GM18508 (cell line): Measurements from ENCODE around the gene ZFAND4.
"Not testable (repeated sequence)": the region's sequence is repeated elsewhere in the genome, so short reads cannot be mapped to it uniquely, and the experiment has no call there.

ENCODE experiments used
- ATAC-seq: cut with Tn5 transposase; IDR thresholded peaks from one replicate; pipeline ENCODE4 v1.9.1; 2021; ENCODE audit warnings: moderate number of reproducible peaks; ENCODE audit not compliant: insufficient read depth, unreplicated experiment

The ZFAND4 gene

GRCh38 chr10:45646384-45647050, 26.1 kb downstream of the ZFAND4 start:
- no peak for ATAC-seq

- no peak for ATAC-seq
Measured at GRCh38 chr10:45644527-45644926, 28.0 kb downstream of the ZFAND4 start.

- ATAC-seq = no peak
Measured at GRCh38 chr10:45640941-45641340, 31.6 kb downstream of the ZFAND4 start.

GRCh38 chr10:45640049-45640448, 32.5 kb downstream of the ZFAND4 start:
- ATAC-seq = no peak

DNA sequence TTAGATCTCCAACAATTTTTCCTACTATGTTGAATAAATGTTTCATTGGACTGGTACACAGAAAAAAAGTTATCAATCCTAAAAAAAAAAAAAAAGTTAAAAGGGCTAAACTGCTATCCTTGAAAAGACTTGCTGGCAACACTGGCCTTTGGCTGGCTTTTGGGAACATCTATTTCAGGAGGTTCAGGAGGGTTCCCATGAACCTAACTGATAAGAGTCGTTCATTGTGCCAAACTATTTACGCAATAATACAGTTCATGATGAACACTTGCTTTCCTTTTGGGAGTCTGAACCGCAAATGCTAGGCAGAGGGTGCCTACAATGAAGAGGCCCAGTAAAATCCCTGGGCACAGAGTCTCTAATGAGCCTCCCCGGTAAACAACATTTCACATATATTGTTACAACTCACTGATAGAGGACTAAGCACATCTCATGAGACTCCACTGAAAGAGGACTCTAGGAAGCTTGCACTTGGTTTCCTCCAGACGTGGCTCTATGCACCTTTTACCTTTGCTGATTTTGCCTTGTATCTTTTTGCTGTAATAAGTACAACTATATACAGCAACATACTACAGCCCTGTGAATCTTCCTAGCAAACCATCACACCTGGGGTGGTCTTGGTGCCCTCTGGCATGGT, 45.0 kb downstream of the ZFAND4 start:
- ATAC-seq = no peak

DNA sequence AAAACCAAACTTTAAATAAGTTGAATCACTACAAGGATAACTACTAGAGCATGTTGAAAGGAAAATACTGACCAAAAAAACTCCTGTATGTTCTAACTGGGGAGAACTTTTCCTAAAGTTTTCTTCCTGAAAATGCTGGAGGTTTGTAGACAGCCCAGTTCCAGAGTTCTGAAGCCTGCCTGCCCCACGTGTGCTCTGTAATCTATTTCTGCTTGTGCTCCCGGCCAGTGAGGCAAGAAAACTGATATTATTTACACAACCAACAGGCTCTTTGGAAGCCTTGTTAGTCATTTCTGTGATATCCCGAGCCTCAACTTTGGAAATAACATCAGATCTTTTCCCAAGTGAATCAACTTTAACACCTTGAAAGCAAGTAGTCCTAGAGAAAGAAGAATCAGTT, 46.7 kb downstream of the ZFAND4 start:
- no peak for ATAC-seq

- ATAC-seq = no peak
Measured at GRCh38 chr10:45624724-45625123, 47.8 kb downstream of the ZFAND4 start.

- no peak for ATAC-seq
Measured at GRCh38 chr10:45614869-45615268, 57.7 kb downstream of the ZFAND4 start.

- ATAC-seq = no peak
Measured at GRCh38 chr10:45612741-45613140, 59.8 kb downstream of the ZFAND4 start.

DNA sequence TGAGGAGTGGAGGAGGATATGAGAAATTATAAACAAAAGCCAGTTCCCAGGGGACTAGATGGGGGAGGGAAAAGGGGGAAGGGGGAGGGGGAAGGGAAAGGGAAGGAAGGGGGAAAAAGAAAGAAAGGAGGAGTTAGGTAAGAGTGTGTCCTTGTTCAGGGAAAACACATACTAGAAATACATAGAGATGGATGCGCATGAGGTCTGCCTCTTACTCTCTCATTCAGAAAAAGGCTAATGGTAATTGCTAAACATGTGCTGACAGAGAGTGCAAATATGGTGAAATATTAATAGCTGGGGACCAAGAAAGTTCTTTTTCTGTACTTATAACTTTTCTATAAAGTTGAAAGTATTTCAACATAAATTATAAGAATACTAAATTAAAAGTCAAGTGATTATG, 64.5 kb downstream of the ZFAND4 start:
- ATAC-seq = no peak

DNA sequence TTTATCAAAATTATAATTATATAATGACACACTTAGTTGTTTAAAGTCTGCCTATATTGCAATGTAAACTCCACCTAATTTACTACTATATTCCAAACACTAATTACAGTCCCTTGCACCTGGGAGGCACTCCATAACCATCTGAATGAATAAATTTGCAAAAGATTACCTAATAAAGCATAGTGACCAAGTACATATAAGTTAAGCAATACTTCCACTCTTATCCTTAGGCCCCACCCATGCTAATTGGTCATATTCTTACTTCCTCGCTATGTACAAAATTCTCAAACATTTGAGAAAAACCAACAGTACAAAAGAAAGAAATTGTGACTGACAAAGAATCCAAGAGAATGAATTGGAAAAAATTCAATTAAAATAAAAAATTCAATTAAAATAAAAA, 65.3 kb downstream of the ZFAND4 start:
- ATAC-seq = no peak

- ATAC-seq = no peak
Measured at GRCh38 chr10:45602836-45603235, 69.7 kb downstream of the ZFAND4 start.

GRCh38 chr10:45602082-45602730, 70.4 kb downstream of the ZFAND4 start:
- no peak for ATAC-seq

GRCh38 chr10:45601254-45601930, 71.2 kb downstream of the ZFAND4 start:
- ATAC-seq = not testable (repeated sequence)

GRCh38 chr10:45600337-45601253, 72.0 kb downstream of the ZFAND4 start:
- ATAC-seq = not testable (repeated sequence)

- ATAC-seq = no peak
Measured at GRCh38 chr10:45599646-45600045, 72.9 kb downstream of the ZFAND4 start.

- ATAC-seq = no peak
Measured at GRCh38 chr10:45599021-45599603, 73.5 kb downstream of the ZFAND4 start.

GRCh38 chr10:45596526-45596925, 76.0 kb downstream of the ZFAND4 start:
- no peak for ATAC-seq

GRCh38 chr10:45594276-45595157, 78.1 kb downstream of the ZFAND4 start:
- no peak for ATAC-seq
